C4-2B (cell line): ENCODE data around the gene RANBP3.
"Not testable (repeated sequence)": the region's sequence is repeated elsewhere in the genome, so short reads cannot be mapped to it uniquely, and the experiment has no call there.

ENCODE experiments used
- H3K27ac ChIP-seq: fragments of 450-650 bp; 2 replicates; pipeline ENCODE4 v1.5.1; 2017
- CTCF ChIP-seq: fragments of 450-650 bp; conservative IDR thresholded peaks from 2 replicates; pipeline ENCODE4 v1.5.1; 2017; ENCODE audit warnings: mild to moderate bottlenecking
- ZFX ChIP-seq: fragments of 450-650 bp; IDR thresholded peaks from 2 replicates; pipeline ENCODE4 v1.6.1; 2017

RANBP3 gene

GRCh38 chr19:6012426-6013170 lies 34.7 kb upstream of the RANBP3 start:
- TF ChIP-seq ZFX (no peak), CTCF (no peak)

GRCh38 chr19:6011794-6012193 lies 33.9 kb upstream of the RANBP3 start:
- TF ChIP-seq ZFX: no peak
- no peak for TF ChIP-seq CTCF
- no peak overlapping the region for H3K27ac ChIP-seq

More at GRCh38 chr19:6012426-6013170, 34.7 kb upstream of the RANBP3 start:
- no peak overlapping the region for H3K27ac ChIP-seq

- no peak overlapping the region for H3K27ac ChIP-seq
- TF ChIP-seq CTCF: no peak
- no peak for TF ChIP-seq ZFX
Observed at GRCh38 chr19:6011206-6011605, 33.3 kb upstream of the RANBP3 start.

- no peak overlapping the region for H3K27ac ChIP-seq
Observed at GRCh38 chr19:6010107-6010506, 32.2 kb upstream of the RANBP3 start.

GRCh38 chr19:6007866-6008265 lies 29.9 kb upstream of the RANBP3 start:
- no peak overlapping the region for H3K27ac ChIP-seq
- TF ChIP-seq ZFX (no peak), CTCF (no peak)

More at GRCh38 chr19:6010107-6010506, 32.2 kb upstream of the RANBP3 start:
- TF ChIP-seq CTCF (no peak), ZFX (no peak)

DNA sequence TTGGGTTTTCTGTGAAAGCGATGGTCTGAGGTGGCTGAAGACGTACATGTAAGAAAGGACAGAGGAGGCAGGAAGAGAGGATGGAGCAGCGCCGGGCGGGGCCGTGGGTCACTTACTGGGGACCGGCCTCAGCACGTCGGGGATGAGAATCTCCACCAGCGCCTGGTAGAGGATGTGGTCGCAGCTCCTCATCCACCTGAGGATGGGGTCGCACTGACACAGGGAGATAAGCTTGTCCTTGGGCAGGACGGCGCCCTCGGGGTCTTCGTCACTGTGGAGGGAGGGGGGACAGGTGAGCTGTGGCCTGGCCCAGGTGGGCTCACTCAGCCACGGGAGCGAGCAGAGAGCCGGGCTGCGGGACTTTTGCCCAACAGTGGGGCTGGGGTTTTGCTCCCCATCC lies 29.0 kb upstream of the RANBP3 start:
- H3K27ac ChIP-seq: no peak overlapping the region
- TF ChIP-seq ZFX (no peak), CTCF (no peak)

- H3K27ac ChIP-seq: not testable (repeated sequence)
Observed at GRCh38 chr19:6006070-6006446, 28.1 kb upstream of the RANBP3 start.
